Measurements from ENCODE around the gene SLC25A52. TPM values are rescaled to one million over a fixed set of nuclear protein-coding genes. Genes with fewer than 3 reads are reported as not detected.

The SLC25A52 gene
- total and polyA plus RNA-seq, 2 experiments from 2014 or later, result not detected

DNA sequence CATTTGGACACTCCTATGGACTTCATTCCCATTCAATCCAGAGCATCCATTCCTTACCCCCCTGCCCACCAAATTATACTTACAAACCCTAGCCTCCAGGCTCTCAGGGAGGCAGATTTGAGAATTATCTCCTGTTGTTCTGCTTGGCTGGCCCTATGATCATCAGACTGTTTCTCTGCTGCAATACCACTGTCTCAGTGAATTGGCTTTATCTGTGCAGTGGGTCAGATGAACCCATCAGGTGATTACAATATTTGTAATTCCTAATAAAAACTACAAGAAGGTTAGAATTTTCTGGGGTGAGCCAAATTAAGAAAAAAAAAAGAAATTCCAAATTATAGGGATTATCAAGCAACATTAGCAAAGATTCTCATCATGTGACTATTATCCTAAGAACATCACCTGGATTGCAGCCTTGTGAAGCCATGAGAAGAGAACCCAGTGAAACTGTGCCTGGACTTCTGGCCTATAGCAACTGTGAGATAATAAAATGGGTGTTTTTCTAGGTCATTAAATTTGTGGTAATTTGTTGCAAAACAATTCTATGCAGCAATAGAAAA, 17.8 kb upstream of the SLC25A52 start:
- Histone ChIP-seq H3K4me1 (ENCODE audit: insufficient read depth) (no peaks in the 10 kb centered on the region), H3K27ac (no peak overlapping the region), H3K36me3 (replicated peaks; ENCODE audit: insufficient read depth, low read depth) (no peaks in the 10 kb centered on the region), H2AFZ (no peak overlapping the region), H4K20me1 (ENCODE audit: insufficient read depth, poor library complexity, severe bottlenecking) (no peaks in the 10 kb centered on the region), H3K79me2 (no peaks in the 10 kb centered on the region), H3K4me3 (no peak overlapping the region), H3K27me3 (no peaks in the 10 kb centered on the region), H3K9me3 (ENCODE audit: low read depth) (peaks cover 5% of the 10 kb centered on the region), H3K9me2 (replicated peaks; ENCODE audit: insufficient read depth) (no peaks in the 10 kb centered on the region), H3K4me2 (no peak overlapping the region)
- no peak for DNase-seq (ENCODE audit: low spot score)
- TF ChIP-seq EZH2phosphoT487 (IDR thresholded peaks at IDR 0.05; ENCODE audit: low read depth, severe bottlenecking, unreplicated experiment) (no peak), EZH2 (IDR thresholded peaks at IDR 0.05; ENCODE audit: borderline replicate concordance) (no peak), CTCF (IDR thresholded peaks at IDR 0.05; ENCODE audit: poor library complexity) (no peak)

DNA sequence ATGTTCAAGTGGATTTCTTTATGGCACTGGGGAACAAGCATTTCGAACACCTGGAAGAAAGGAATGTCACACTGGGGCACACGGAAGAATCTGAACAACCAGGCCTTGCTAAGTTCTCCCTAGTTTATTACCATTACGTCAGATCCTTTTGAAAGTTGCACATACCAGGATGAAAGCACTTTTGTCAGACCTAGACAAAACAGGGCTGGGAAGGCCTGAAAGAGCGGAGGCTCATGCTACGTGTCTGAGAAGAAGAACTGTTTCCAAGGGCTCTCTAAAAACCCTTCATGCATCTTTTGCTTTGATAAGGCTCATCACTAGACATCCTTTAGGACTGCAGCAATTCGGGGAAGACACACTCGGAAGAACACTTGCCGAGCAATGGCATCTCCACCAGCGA, 15.4 kb upstream of the SLC25A52 start:
- peaks cover 5% of the 10 kb centered on the region for H3K9me3 ChIP-seq (ENCODE audit: low read depth)
- H3K4me2 ChIP-seq, result no peak overlapping the region
- WGBS (ENCODE audit: low lambda C conversion rate, missing lambda C conversion rate), result 92% methylated on average over 9 of the region's 9 CpGs
- TF ChIP-seq EZH2phosphoT487 (IDR thresholded peaks at IDR 0.05; ENCODE audit: low read depth, severe bottlenecking, unreplicated experiment) (no peak), EZH2 (IDR thresholded peaks at IDR 0.05; ENCODE audit: borderline replicate concordance) (no peak), CTCF (IDR thresholded peaks at IDR 0.05; ENCODE audit: poor library complexity) (no peak)
- no peak overlapping the region for H3K4me3 ChIP-seq
- H3K27me3 ChIP-seq, result no peaks in the 10 kb centered on the region
- H4K20me1 ChIP-seq (ENCODE audit: insufficient read depth, poor library complexity, severe bottlenecking), result no peaks in the 10 kb centered on the region
- no peak overlapping the region for H2AFZ ChIP-seq
- no peaks in the 10 kb centered on the region for H3K4me1 ChIP-seq (ENCODE audit: insufficient read depth)
- no peaks in the 10 kb centered on the region for H3K9me2 ChIP-seq (replicated peaks; ENCODE audit: insufficient read depth)
- no peak for DNase-seq (ENCODE audit: low spot score)
- no peaks in the 10 kb centered on the region for H3K79me2 ChIP-seq
- H3K36me3 ChIP-seq (replicated peaks; ENCODE audit: insufficient read depth, low read depth), result no peaks in the 10 kb centered on the region
- no peak overlapping the region for H3K27ac ChIP-seq

GRCh38 chr18:31774962-31775361, 14.3 kb upstream of the SLC25A52 start:
- Histone ChIP-seq H4K20me1 (ENCODE audit: insufficient read depth, poor library complexity, severe bottlenecking) (no peaks in the 10 kb centered on the region), H3K4me1 (ENCODE audit: insufficient read depth) (no peaks in the 10 kb centered on the region), H3K79me2 (no peaks in the 10 kb centered on the region), H3K4me3 (no peak overlapping the region), H3K9me3 (ENCODE audit: low read depth) (peaks cover 5% of the 10 kb centered on the region), H3K27me3 (no peaks in the 10 kb centered on the region), H3K4me2 (no peak overlapping the region), H3K36me3 (replicated peaks; ENCODE audit: insufficient read depth, low read depth) (no peaks in the 10 kb centered on the region), H3K9me2 (replicated peaks; ENCODE audit: insufficient read depth) (no peaks in the 10 kb centered on the region), H2AFZ (no peak overlapping the region), H3K27ac (no peak overlapping the region)
- WGBS (ENCODE audit: low lambda C conversion rate, missing lambda C conversion rate), result 87% methylated on average over 5 of the region's 5 CpGs
- no peak for DNase-seq (ENCODE audit: low spot score)
- TF ChIP-seq CTCF (IDR thresholded peaks at IDR 0.05; ENCODE audit: poor library complexity) (no peak), EZH2 (IDR thresholded peaks at IDR 0.05; ENCODE audit: borderline replicate concordance) (no peak), EZH2phosphoT487 (IDR thresholded peaks at IDR 0.05; ENCODE audit: low read depth, severe bottlenecking, unreplicated experiment) (no peak)

- 78% methylated on average over 2 of the region's 2 CpGs for whole genome bisulfite sequencing (ENCODE audit: low lambda C conversion rate, missing lambda C conversion rate)
Observed at GRCh38 chr18:31774477-31774785, 13.8 kb upstream of the SLC25A52 start.

More at GRCh38 chr18:31774477-31774785, 13.8 kb upstream of the SLC25A52 start:
- H2AFZ ChIP-seq, result no peak overlapping the region
- H3K9me2 ChIP-seq (replicated peaks; ENCODE audit: insufficient read depth), result no peaks in the 10 kb centered on the region
- no peaks in the 10 kb centered on the region for H4K20me1 ChIP-seq (ENCODE audit: insufficient read depth, poor library complexity, severe bottlenecking)
- no peaks in the 10 kb centered on the region for H3K36me3 ChIP-seq (replicated peaks; ENCODE audit: insufficient read depth, low read depth)
- no peak overlapping the region for H3K4me3 ChIP-seq
- DNase-seq (ENCODE audit: low spot score), result no peak
- no peaks in the 10 kb centered on the region for H3K79me2 ChIP-seq
- H3K4me1 ChIP-seq (ENCODE audit: insufficient read depth), result no peaks in the 10 kb centered on the region
- H3K27ac ChIP-seq, result no peak overlapping the region
- peaks cover 5% of the 10 kb centered on the region for H3K9me3 ChIP-seq (ENCODE audit: low read depth)
- TF ChIP-seq EZH2phosphoT487 (IDR thresholded peaks at IDR 0.05; ENCODE audit: low read depth, severe bottlenecking, unreplicated experiment) (no peak), EZH2 (IDR thresholded peaks at IDR 0.05; ENCODE audit: borderline replicate concordance) (no peak), CTCF (IDR thresholded peaks at IDR 0.05; ENCODE audit: poor library complexity) (no peak)
- no peaks in the 10 kb centered on the region for H3K27me3 ChIP-seq
- no peak overlapping the region for H3K4me2 ChIP-seq

Measured in hepatocyte (in vitro differentiated cells).